CD14-positive monocyte (primary cell): ENCODE results near the gene NUP43. TPM values are rescaled to one million over a fixed set of nuclear protein-coding genes. Genes with fewer than 3 reads are reported as not detected.

Experiments used
- DNase-seq, 3 donors: peaks; one replicate each; pipeline ENCODE4 v3.0.0-alpha.2; 2011 to 2022
- H2AFZ ChIP-seq: 2 replicates; pipeline ENCODE4 v1.6.0; 2012; ENCODE audit warnings: mild to moderate bottlenecking, low read depth, low read length, inconsistent platforms; ENCODE audit not compliant: insufficient read depth, poor library complexity, severe bottlenecking
- H3K27ac ChIP-seq, 2 donors: 1 replicate in 1 of 2; 2 replicates in 1 of 2; pipeline ENCODE4 v1.5.1; 2012 to 2013; ENCODE audit warnings: low read length in 2 of 2, control low read depth in 1 of 2, inconsistent platforms in 1 of 2, low read depth in 1 of 2, mild to moderate bottlenecking in 1 of 2
- H3K27me3 ChIP-seq, 2 donors: one replicate each; pipeline versions ENCODE4 v1.6.0 to v1.6.1; 2011 to 2013; ENCODE audit warnings: low read length in 2 of 2; ENCODE audit not compliant: control insufficient read depth in 2 of 2, insufficient read depth in 2 of 2
- H3K36me3 ChIP-seq, 2 donors: replicated peaks in 1 of 2; 1 replicate in 1 of 2; 2 replicates in 1 of 2; pipeline versions ENCODE4 v1.5.1 to v1.6.1; 2012 to 2013; ENCODE audit warnings: low read length in 2 of 2, control low read depth in 1 of 2, inconsistent platforms in 1 of 2, mild to moderate bottlenecking in 1 of 2; ENCODE audit not compliant: insufficient read depth in 2 of 2, control insufficient read depth in 1 of 2
- H3K4me1 ChIP-seq, 2 donors: 1 replicate in 1 of 2; 2 replicates in 1 of 2; pipeline versions ENCODE4 v1.5.1 to v1.6.1; 2012 to 2013; ENCODE audit warnings: low read length in 2 of 2, control low read depth in 1 of 2, inconsistent platforms in 1 of 2, mild to moderate bottlenecking in 1 of 2, moderate library complexity in 1 of 2; ENCODE audit not compliant: insufficient read depth in 2 of 2, control insufficient read depth in 1 of 2
- H3K4me2 ChIP-seq: replicated peaks from 2 replicates; pipeline ENCODE3; 2012; ENCODE audit warnings: low read length, moderate library complexity, mild to moderate bottlenecking; ENCODE audit not compliant: poor library complexity, severe bottlenecking; ENCODE audit errors: extremely low read depth
- H3K4me3 ChIP-seq, 3 experiments: fragments of 200-600 bp in 1 of 3; sonication (generic) in 1 of 3; replicated peaks in 1 of 3; 1 replicate in 2 of 3; 2 replicates in 1 of 3; pipeline ENCODE4 v1.5.1; 2011 to 2013; ENCODE audit warnings: low read length in 3 of 3, mild to moderate bottlenecking in 3 of 3, control low read depth in 2 of 3, low read depth in 2 of 3, inconsistent platforms in 1 of 3, moderate library complexity in 1 of 3
- H3K79me2 ChIP-seq: 2 replicates; pipeline ENCODE4 v1.6.0; 2012; ENCODE audit warnings: mild to moderate bottlenecking, control low read depth, inconsistent platforms, low read length, moderate library complexity; ENCODE audit not compliant: insufficient read depth
- H3K9ac ChIP-seq: 2 replicates; pipeline ENCODE4 v1.6.0; 2017; ENCODE audit warnings: low read length, mild to moderate bottlenecking; ENCODE audit not compliant: insufficient read depth, poor library complexity, severe bottlenecking
- H3K9me3 ChIP-seq, 2 donors: replicated peaks in 1 of 2; 1 replicate in 1 of 2; 2 replicates in 1 of 2; pipeline versions ENCODE4 v1.5.1 to v1.6.1; 2012 to 2013; ENCODE audit warnings: low read length in 2 of 2, control low read depth in 1 of 2; ENCODE audit not compliant: control insufficient read depth in 1 of 2, insufficient read depth in 1 of 2
- H4K20me1 ChIP-seq: 2 replicates; pipeline ENCODE4 v1.6.0; 2012; ENCODE audit warnings: mild to moderate bottlenecking, low read length, control low read depth, moderate library complexity; ENCODE audit not compliant: insufficient read depth
- H3K27ac Mint-ChIP-seq, 7 donors: one replicate each; pipeline ENCODE4 v1.8.0; 2020; ENCODE audit warnings: mild to moderate bottlenecking in 7 of 7, mixed read lengths in 7 of 7, moderate library complexity in 6 of 7, inconsistent platforms in 2 of 7
- H3K27me3 Mint-ChIP-seq, 3 donors: one replicate each; pipeline ENCODE4 v1.8.0; 2021 to 2022; ENCODE audit warnings: low read depth in 3 of 3, mild to moderate bottlenecking in 3 of 3, mixed read lengths in 3 of 3, moderate library complexity in 3 of 3, inconsistent platforms in 1 of 3
- H3K36me3 Mint-ChIP-seq, 2 donors: one replicate each; pipeline ENCODE4 v1.8.0; 2020; ENCODE audit warnings: mixed read lengths in 2 of 2, inconsistent platforms in 1 of 2, mild to moderate bottlenecking in 1 of 2
- H3K4me1 Mint-ChIP-seq: one replicate; pipeline ENCODE4 v1.8.0; 2020; ENCODE audit warnings: mild to moderate bottlenecking, mixed read lengths
- H3K4me3 Mint-ChIP-seq, 2 donors: one replicate each; pipeline ENCODE4 v1.8.0; 2020; ENCODE audit warnings: mild to moderate bottlenecking in 2 of 2, mixed read lengths in 2 of 2, moderate library complexity in 1 of 2
- H3K9me3 Mint-ChIP-seq, 7 donors: one replicate each; pipeline ENCODE4 v1.8.0; 2020 to 2022; ENCODE audit warnings: mixed read lengths in 7 of 7, mild to moderate bottlenecking in 6 of 7, moderate library complexity in 6 of 7, inconsistent platforms in 2 of 7
- WGBS: methylation state at CpG from one replicate; pipeline ENCODE4 v1.1.5; 2013; ENCODE audit warnings: missing lambda C conversion rate; ENCODE audit not compliant: insufficient coverage; 5-methylcytosine and 5-hydroxymethylcytosine counted together
- intact Hi-C, 2 donors: fragments of 100-400 bp; cut with micrococcal nuclease; formaldehyde crosslinking; loops; one replicate each; pipeline versions ENCODE4 v1.15.0 to v1.15.1; 2023
- polyA plus RNA-seq, 3 donors: library from polyadenylated mRNA; depleted of rRNA in 1 of 3; unstranded in 2 of 3; stranded (reverse) in 1 of 3; fragments of 300-500 nt in 2 of 3; fragments of >200 nt in 1 of 3; fragmentation: Illumina TruSeq in 2 of 3; gene quantifications; 1 replicate in 2 of 3; 2 replicates in 1 of 3; pipeline ENCODE4 v1.2.3, GENCODE V29; 2012 to 2021
- TF ChIP-seq, protein P1 (sequence below): fragments of 200-600 bp; IDR thresholded peaks from one replicate; pipeline ENCODE4 v1.8.0; 2022; ENCODE audit warnings: antibody characterized with exemption, mild to moderate bottlenecking

The NUP43 gene
- polyA plus RNA-seq, 3 donors = 4.5 to 7.2 (median 6.9) TPM

DNA sequence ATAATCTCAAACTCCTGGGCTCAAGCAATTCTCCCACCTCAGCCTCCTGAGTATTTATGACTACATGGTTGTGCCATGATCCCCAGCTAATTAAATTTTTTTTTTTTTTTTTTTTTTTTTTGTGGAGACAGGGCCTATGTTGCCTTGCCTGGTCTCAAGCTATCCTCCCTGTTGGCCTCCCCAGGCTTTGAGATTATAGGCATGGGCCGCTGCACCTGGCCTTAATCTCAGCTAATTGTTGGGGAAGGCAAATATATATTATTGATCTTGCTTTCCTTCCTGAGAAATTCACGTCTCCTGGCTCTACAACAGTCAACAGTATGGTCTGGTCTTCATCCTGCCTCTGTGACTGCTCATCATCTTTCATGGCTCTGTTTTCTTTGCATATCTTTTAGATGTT lies 23.3 kb upstream of the NUP43 start:
- peaks cover 88% of the 10 kb centered on the region for H3K79me2 ChIP-seq
- Mint-ChIP-seq H3K4me1 (peaks cover 12% of the 10 kb centered on the region), H3K4me3 (no peak overlapping the region), H3K9me3 (peaks cover 0 to 5% (median 4%) of the 10 kb centered on the region in 7 donors), H3K27ac (peak overlapping the region in 5 of 7 donors; percentile 38 to 83 (median 66)), H3K27me3 (no peaks in the 10 kb centered on the region), H3K36me3 (peaks cover 34 to 70% of the 10 kb centered on the region in 2 donors)
- intact Hi-C loops = loop anchor here in 1 of 2 donors (10.0 kb wide), 1 partner anchor 45 kb away; no protein-coding TSS in a partner anchor
- no peaks in the 10 kb centered on the region for H3K9me3 ChIP-seq
- H3K4me3 ChIP-seq = no peak overlapping the region
- no peak overlapping the region for H3K4me2 ChIP-seq
- H3K4me1 ChIP-seq = peaks cover 10 to 11% of the 10 kb centered on the region in 2 donors
- peaks cover 71% of the 10 kb centered on the region for H4K20me1 ChIP-seq
- TF ChIP-seq, protein P1, sequence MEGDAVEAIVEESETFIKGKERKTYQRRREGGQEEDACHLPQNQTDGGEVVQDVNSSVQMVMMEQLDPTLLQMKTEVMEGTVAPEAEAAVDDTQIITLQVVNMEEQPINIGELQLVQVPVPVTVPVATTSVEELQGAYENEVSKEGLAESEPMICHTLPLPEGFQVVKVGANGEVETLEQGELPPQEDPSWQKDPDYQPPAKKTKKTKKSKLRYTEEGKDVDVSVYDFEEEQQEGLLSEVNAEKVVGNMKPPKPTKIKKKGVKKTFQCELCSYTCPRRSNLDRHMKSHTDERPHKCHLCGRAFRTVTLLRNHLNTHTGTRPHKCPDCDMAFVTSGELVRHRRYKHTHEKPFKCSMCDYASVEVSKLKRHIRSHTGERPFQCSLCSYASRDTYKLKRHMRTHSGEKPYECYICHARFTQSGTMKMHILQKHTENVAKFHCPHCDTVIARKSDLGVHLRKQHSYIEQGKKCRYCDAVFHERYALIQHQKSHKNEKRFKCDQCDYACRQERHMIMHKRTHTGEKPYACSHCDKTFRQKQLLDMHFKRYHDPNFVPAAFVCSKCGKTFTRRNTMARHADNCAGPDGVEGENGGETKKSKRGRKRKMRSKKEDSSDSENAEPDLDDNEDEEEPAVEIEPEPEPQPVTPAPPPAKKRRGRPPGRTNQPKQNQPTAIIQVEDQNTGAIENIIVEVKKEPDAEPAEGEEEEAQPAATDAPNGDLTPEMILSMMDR = no peak
- peaks cover 46 to 82% of the 10 kb centered on the region in 2 donors for H3K36me3 ChIP-seq
- H3K27ac ChIP-seq = no peak overlapping the region
- no peak for DNase-seq
- H2AFZ ChIP-seq = no peak overlapping the region
- H3K9ac ChIP-seq = no peak overlapping the region
- no peaks in the 10 kb centered on the region for H3K27me3 ChIP-seq
- 100% methylated on average over 1 of the region's 2 CpGs for WGBS

DNA sequence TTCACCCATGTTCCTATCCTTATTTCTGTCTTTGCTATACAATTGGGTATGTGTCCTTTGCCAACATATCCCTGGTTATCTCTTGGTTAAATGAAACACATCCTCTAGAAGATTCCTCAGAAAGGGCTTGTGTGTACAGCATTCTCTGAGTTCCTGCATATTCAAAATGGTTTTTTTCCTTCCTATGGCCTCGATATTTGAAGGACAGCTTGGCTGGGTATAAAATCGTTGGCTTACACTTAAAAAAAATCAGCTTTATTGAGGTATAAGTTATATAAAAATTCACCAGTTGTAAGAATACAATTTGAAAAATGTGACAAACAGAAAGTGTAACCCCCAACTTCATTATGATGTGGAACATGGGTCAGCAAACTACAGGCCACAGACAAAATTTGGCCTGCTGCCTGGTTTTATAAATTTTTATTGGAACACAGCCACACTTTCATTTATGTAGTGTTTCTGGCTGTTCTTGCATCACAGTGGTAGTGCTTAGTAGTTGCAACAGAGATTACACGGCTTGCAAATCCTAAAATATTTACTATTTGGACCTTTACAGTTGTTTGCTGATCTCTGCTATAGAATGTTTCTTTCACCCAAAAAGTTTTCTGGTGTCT lies 19.9 kb upstream of the NUP43 start:
- Histone ChIP-seq H3K4me2 (no peak overlapping the region), H3K4me3 (no peak overlapping the region), H3K27me3 (no peaks in the 10 kb centered on the region), H3K36me3 (peaks cover 16 to 48% of the 10 kb centered on the region in 2 donors), H2AFZ (no peak overlapping the region), H4K20me1 (peaks cover 77% of the 10 kb centered on the region), H3K9ac (no peak overlapping the region), H3K4me1 (peaks cover 19 to 20% of the 10 kb centered on the region in 2 donors), H3K27ac (peak overlapping the region in 1 of 2 donors; percentile 47), H3K9me3 (no peaks in the 10 kb centered on the region), H3K79me2 (peaks cover 91% of the 10 kb centered on the region)
- H3K27ac Mint-ChIP-seq = peak overlapping the region; percentile 74 to 89 (median 86)
- H3K4me3 Mint-ChIP-seq = peak overlapping the region in 1 of 2 donors; percentile 35
- H3K27me3 Mint-ChIP-seq = no peaks in the 10 kb centered on the region
- H3K9me3 Mint-ChIP-seq = peaks cover 0 to 10% (median 4%) of the 10 kb centered on the region in 7 donors
- TF ChIP-seq, protein P1 = no peak
- peaks cover 24 to 46% of the 10 kb centered on the region in 2 donors for H3K36me3 Mint-ChIP-seq
- intact Hi-C loops = no loop called here
- peak in 2 of 3 donors; percentile 33 to 66 for DNase-seq
- H3K4me1 Mint-ChIP-seq = peaks cover 28% of the 10 kb centered on the region
- no CpG with 5 or more reads among the region's 3 CpGs for WGBS
